Measurements from ENCODE around the gene TSPAN14.

TSPAN14 gene

GRCh38 chr10:80457554-80458262, 3.6 kb downstream of the TSPAN14 start:
- no peak for DNase-seq

DNA sequence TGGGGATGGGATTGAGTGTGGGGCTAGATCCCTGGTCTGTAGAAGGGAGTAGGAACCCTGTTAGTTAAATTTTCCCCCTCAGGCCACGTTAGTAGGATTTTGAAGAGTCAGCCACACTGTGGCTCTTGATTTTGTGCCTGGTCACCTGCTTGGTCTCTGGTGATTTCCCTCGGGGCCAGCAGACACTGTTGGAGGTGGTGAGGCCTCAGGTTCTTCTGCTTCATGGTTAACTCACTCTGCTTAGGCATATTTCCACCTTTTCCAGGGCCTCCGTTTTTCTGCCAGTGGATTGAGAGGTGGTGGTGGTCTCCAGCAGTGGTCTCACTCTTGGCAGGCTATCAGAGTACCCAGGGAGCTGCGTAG, 4.1 kb downstream of the TSPAN14 start:
- no peak for DNase-seq

GRCh38 chr10:80458638-80459037, 4.5 kb downstream of the TSPAN14 start:
- DNase-seq = no peak

DNA sequence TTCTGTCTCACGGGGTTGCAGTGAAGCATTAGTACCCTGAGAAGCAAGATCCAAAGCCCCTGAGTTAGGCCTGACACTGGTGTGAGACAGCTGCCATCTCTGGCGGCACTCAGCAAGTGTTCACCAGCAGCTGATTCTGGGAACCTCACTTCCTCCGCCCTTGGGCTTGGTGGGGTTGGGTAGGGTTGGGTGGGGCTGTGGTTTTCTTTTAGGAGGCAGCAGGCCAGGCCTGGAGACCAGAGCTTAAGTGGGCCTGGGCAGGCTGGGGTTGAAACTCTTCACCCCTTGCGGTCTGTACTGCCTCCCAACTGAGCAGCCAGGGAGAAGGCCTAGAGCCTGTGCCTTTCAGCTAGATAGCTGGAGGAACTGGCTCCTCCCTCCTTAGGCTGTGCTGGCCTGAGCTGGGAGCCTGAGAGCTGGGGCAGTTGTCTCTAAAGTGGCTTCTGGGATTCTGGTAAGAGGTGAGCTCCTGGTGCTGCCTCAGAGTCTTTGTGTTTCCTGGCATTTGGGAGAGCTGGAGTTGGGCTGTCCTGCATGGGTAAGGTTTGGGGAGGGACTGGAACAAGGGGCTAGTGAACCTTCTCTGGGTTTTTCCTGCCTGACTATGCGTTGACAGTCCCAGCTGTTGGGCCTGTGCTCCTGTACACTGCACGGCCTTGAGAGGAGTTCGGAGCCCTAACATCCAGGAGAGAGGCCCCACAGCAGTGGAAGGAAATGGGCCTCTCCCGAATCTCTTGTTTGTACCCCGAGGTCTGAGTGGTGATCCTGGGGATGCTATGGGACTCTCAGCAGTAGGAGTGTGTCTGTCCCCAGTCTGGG, 5.1 kb downstream of the TSPAN14 start:
- peak; percentile 79 for DNase-seq

DNA sequence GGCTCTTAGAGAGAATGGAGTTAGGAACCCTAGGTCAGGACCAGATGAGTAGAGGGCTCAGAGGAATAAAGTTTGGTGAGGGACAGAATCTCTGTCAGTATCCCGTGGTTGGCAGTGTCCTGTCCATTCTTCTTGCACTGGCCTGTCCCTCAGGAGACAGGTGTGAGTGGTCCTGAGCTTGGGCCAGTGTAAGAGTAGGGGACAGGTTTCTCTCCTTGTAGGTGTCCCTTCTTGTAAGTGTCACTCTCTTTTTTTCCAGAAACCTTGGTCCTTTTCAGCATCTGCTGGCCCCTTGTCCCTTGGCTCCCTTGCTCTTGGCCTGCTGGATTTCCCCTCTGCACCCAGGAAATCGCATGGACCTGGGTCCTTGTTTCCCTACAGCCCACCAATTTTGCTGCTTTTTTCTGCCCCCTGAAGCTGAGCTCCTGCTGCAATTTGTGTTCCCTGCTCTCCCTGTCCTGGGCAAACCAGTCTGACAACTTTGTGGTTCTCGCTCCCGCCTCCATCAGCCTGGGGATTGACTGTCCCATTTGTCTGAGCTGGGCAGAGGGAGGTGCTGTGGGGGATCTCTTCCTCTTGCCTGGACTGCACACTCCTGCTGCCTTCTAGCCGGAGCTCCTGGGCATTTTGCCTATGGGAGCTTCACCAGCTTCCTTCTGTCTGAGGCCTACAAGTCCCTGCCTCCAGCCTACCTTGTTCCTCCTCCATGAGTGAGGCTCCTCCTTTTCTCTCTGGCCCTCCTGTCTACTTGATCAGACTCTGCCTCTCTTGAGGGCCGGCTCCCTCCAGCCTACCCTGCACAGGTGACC, 6.5 kb downstream of the TSPAN14 start:
- no peak for DNase-seq

DNA sequence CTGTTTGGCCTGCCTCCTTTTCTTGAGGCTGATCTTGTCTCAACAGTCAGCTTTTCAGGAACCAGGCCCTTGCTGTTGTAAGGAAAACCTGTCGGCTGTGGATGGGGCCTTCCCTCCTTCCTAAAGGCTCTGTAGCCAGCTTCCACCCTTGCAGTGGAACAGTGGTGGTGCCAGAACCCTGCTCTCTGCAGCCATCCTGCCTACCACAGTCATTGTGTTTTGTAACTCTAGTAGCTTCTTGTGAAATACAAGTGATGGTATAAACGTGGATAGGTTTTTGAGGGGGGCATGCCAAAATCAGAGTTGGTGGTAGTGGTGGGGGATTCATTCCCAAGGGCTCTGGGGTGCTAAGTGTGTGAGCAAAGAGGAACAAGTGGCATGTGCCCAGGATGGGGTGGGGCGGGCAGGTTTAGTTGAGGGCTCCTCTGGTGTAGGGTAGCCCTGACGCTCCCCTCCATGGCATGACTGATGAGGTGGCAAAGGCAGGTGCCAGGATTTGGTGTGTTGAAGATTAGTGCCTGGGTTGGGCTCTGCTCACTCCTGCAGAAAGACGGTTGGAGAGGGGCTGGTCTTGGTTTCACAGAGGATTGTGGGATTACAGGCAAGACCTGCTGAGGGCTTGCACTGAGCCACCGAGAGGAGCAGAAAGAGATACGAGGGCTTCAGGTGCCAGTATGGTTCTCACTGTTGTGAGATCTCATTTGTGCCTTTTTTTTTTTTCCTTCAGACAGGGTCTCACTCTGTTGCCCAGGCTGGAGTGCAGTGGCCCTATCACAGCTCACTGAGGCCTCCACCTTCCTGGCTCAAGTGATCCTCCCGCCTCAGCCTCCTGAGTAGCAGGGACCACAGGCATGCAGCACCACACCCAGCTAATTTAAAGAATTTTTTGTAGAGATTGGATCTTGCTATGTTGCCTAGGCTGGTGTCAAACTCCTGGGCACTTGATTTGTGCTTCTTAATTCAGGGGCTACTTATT, 7.4 kb downstream of the TSPAN14 start:
- DNase-seq = no peak

DNA sequence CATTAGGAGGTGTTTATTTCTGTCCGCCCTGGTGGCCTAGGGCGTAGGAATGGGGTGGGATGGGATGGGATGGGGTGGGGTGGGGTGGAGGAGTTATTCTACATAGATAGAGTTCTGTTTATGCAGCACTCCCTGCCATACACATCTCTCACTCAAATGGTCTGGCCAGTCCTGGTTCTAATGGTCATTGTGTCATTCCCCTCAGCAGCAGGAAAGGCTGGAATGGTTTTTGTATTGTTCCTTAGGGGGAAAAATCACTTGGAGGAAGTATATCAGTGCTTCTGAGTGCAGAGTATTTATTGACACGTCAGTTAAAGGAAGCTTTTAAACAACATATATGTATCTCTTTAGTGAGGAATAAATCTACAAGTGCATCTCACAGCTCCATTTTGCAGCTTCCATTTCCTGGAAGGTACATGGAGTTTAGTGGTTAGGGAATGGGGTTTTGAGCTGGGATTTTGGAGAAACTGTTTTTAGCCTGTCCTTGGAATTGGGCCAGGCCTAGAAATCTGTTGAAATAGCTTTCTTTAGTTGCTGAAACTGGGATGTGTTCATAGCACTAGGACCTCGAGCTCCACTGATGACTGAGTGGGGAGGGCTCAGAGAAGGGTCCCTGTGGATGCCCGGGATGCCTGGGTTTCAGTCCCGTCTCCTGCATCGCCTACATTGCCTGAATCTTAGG, 8.3 kb downstream of the TSPAN14 start:
- no peak for DNase-seq

DNA sequence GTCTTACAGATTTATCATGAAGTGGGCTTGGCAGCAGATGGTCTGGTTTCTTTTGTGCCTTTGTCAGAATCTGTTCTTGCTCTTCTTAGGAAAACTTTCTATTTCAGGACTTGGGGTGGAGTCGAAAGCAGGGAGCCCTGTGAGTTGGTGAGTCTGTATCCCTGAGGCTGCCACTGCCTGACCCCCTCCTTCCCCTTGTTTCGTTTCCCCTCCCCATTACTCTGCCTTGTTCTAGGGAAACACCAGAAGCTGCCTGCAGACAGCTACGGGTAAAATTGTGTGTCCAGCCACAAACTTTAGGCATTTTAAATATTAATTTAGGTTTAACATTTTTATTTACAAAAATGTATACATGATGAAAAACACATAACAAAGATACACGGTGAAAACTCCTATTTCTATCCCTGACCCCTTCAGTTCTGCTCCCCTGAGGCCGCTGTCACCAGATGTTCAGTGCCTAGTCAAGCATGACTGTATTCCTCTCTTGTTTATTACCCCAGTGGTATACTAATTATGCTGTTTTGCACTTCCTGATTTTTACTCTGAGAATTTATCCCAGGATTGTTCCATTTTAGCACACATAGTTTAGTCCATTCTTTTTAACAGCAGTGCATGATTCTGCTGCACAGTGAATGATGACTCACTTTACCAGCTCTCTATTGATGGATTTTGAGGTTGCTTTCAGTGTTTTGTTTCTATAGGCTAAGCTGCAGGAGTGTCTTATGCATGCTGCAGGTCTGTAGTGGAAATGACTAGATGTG, 9.1 kb downstream of the TSPAN14 start:
- no peak for DNase-seq

DNA sequence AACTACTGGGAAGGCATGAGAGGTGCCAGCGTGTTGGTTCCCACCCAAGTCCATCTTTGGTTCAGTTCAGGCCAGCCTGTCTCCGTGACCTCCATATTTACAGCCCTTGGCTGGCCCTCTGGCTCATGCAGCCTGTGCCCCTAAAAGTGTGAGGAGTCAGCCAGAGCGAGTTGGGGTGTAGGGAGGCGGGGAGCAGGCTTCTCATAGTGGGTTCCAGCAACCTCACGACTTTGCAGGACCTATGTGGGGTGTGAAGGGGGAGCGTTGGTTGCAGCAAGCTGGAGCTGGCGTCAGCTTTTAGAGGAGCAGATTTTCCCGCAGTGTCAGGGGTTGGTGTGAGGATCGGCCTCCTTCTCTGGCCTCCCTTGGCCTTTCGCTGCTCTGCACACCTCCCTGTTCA, 9.8 kb downstream of the TSPAN14 start:
- DNase-seq = no peak

DNA sequence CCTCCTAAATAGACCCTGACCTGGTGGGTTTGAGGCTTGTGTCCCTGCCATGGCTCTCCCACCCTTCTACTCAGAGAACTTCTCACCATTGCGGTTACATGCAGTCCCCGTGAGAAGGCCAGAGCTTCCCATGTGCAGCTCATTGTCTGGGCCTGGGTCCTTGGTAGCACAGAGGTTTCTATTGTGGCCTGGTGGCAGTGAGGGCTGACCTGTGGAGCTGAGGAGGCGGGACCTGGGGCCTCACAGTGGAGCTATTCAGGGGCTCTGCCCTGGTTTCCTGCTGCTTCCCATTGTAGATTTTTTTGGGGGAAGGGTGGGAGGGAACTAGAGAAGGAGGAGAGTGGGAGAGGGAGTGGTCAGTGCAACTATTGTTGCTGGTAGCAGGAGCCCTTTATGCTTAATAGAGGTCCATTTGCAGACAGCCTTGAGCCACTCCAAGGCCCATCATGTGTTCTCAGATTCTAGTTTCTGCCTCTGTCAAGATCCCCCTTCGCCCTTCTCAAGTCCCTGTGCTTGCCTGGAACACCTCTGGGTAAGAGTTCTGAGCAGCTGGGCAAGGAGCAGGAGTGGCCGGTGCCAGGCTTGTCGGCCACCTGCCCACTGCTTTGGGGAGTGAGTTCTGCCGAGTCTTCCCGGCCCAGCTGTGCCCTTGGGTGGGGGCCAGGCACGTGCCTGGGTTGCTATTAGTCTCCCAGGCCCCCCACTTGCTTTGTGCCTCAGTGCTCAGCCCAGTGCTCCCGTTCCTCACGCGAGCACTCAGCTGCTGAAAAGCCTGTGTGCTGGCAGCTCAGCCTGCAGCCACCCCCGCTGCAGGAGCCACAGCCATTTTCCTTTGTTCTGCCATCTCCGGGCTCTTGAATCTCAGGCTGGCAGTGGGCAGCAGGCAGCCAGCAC, 10.7 kb downstream of the TSPAN14 start:
- no peak for DNase-seq

DNA sequence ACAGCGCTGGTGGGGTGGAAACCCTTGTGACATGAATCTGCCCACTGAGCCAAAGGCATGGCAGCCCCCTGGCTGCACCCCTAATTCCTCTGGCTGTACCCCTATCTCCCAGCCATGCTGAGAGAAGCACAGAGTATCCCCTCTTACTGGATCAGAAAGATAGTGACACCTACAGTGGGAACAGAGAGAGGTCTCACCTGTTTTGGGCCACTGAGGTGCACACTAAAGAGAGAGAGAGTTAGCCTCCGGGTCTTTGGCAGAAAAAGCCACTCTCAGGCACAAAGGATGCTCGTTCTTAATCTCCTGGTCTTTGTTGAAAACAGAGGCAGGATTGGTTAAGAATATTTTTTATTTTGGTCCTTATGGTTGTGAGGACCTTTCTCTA, 11.3 kb downstream of the TSPAN14 start:
- DNase-seq = no peak

- peak; percentile 73 for DNase-seq
Measured at GRCh38 chr10:80465839-80466590, 11.9 kb downstream of the TSPAN14 start.

- no peak for DNase-seq
Measured at GRCh38 chr10:80466724-80467326, 12.7 kb downstream of the TSPAN14 start.

- peak; percentile 71 for DNase-seq
Measured at GRCh38 chr10:80468002-80468401, 13.9 kb downstream of the TSPAN14 start.

DNA sequence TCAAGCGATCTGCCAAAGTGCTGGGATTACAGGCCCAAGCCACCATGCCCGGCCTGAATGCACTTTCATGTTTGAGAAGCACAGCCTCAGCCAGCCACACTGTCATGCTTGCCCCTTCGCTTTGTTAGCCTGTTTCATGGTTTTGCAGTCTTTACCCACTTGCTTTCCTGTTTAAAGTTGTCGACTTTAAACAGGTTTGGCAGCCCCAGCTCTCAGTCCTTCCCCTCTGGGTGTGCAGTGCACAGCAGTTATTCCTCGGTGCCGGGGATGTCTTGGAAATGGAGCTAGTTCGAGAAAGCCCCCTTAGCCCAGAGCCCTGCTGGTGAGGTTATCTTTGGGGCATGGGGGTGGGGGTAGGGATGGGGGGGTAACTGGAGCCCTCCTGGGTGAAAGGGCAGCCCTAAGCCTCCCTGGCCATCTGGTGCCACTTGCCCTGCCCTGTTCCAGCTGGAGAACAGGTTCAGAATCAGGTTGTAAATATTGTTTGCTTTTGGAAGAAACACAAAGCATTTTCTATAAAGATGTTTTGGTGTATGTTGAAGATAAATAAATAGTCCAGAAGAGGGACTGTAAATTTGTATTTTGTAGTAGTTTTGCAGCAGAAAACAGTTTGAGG, 14.8 kb downstream of the TSPAN14 start:
- DNase-seq = peak; percentile 35

- no peak for DNase-seq
Measured at GRCh38 chr10:80470266-80470665, 16.2 kb downstream of the TSPAN14 start.

- no peak for DNase-seq
Measured at GRCh38 chr10:80471001-80471400, 16.9 kb downstream of the TSPAN14 start.

DNA sequence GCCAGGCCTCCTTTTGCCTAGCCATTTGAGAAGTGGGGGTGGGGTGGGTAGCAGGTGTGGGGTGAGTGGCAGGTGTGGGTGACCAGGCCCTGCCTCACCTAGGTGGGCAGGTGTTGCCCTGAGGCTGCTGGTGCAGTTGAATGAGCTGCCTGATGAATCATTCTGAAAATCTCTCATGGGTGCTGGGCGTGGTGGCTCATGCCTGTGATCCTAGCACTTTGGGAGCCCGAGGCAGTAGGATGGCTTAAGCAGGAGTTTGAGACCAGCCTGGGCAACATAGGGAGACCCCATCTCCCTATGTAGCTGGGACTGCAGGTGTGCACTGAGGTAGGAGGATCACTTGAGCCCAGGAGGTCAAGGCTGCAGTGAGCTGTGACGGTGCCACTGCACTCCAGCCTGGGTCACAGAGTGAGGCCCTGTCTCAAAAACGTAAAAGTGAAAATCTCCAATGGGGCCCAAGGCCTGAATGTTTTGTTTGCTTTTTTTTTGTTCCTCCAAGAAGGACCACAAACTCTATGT, 17.7 kb downstream of the TSPAN14 start:
- DNase-seq = no peak
